Measurements from ENCODE around the gene LHFPL2. TPM values are rescaled to one million over a fixed set of nuclear protein-coding genes. Genes with fewer than 3 reads are reported as not detected.
A peak's percentile ranks its signal among the peaks of the same experiment; 100 is the strongest.

LHFPL2 gene
- polyA plus RNA-seq, 3 donors = 3.7 to 11.6 (median 7.3) TPM

GRCh38 chr5:78527054-78527859 lies 121.3 kb downstream of the LHFPL2 start:
- Histone ChIP-seq H3K9ac (ENCODE audit: insufficient read depth, low read length, poor library complexity, severe bottlenecking) (peak overlapping the region; percentile 45), H3K9me3 (replicated peaks in 1 of 2; ENCODE audit: control insufficient read depth in 1 of 2, insufficient read depth in 1 of 2, low read length in 2 of 2) (no peaks in the 10 kb centered on the region), H2AFZ (ENCODE audit: insufficient read depth, low read depth, low read length, poor library complexity, severe bottlenecking) (no peak overlapping the region), H3K4me3 (replicated peaks in 1 of 3; ENCODE audit: low read depth in 2 of 3, low read length in 3 of 3) (peak overlapping the region in 1 of 3 experiments; percentile 18), H4K20me1 (ENCODE audit: insufficient read depth, low read length) (no peaks in the 10 kb centered on the region), H3K79me2 (ENCODE audit: insufficient read depth, low read length) (no peaks in the 10 kb centered on the region), H3K4me2 (replicated peaks; ENCODE audit: extremely low read depth, low read length, poor library complexity, severe bottlenecking) (peak overlapping the region; percentile 43), H3K27me3 (ENCODE audit: control insufficient read depth in 2 of 2, insufficient read depth in 2 of 2, low read length in 2 of 2) (no peaks in the 10 kb centered on the region), H3K27ac (ENCODE audit: low read depth in 1 of 2, low read length in 2 of 2) (peak overlapping the region; percentile 67 to 93), H3K4me1 (ENCODE audit: control insufficient read depth in 1 of 2, insufficient read depth in 2 of 2, low read length in 2 of 2) (peaks cover 48 to 56% of the 10 kb centered on the region in 2 donors), H3K36me3 (replicated peaks in 1 of 2; ENCODE audit: control insufficient read depth in 1 of 2, insufficient read depth in 2 of 2, low read length in 2 of 2) (no peaks in the 10 kb centered on the region)
- peaks cover 16 to 33% of the 10 kb centered on the region in 2 donors for H3K36me3 Mint-ChIP-seq
- 30% methylated on average over 4 of the region's 9 CpGs for WGBS (ENCODE audit: insufficient coverage)
- peaks cover 60% of the 10 kb centered on the region for H3K4me1 Mint-ChIP-seq
- TF ChIP-seq CTCF (IDR thresholded peaks at IDR 0.05) = no peak
- H3K27ac Mint-ChIP-seq = peak overlapping the region; percentile 93 to 98 (median 96)
- H3K27me3 Mint-ChIP-seq (ENCODE audit: low read depth in 3 of 3) = peaks cover 0 to 1% (median 1%) of the 10 kb centered on the region in 3 donors
- no peaks in the 10 kb centered on the region for H3K9me3 Mint-ChIP-seq
- intact Hi-C loops (cut with micrococcal nuclease) = loop anchor here in 1 of 2 donors (2.0 to 5.0 kb wide), 2 partner anchors 14 to 45 kb away; no protein-coding TSS in a partner anchor
- peak overlapping the region in 1 of 2 donors; percentile 15 for H3K4me3 Mint-ChIP-seq
- DNase-seq = peak; percentile 91 to 99 (median 98)

- H3K9me3 Mint-ChIP-seq = no peaks in the 10 kb centered on the region
- H3K4me1 Mint-ChIP-seq = peaks cover 54% of the 10 kb centered on the region
- intact Hi-C loops (cut with micrococcal nuclease) = loop anchor here in 1 of 2 donors (2.0 to 5.0 kb wide), 2 partner anchors 13 to 44 kb away; no protein-coding TSS in a partner anchor
- H3K36me3 Mint-ChIP-seq = peaks cover 14 to 30% of the 10 kb centered on the region in 2 donors
- Histone ChIP-seq H3K27me3 (ENCODE audit: control insufficient read depth in 2 of 2, insufficient read depth in 2 of 2, low read length in 2 of 2) (no peaks in the 10 kb centered on the region), H3K36me3 (replicated peaks in 1 of 2; ENCODE audit: control insufficient read depth in 1 of 2, insufficient read depth in 2 of 2, low read length in 2 of 2) (no peaks in the 10 kb centered on the region), H3K4me3 (replicated peaks in 1 of 3; ENCODE audit: low read depth in 2 of 3, low read length in 3 of 3) (no peak overlapping the region), H2AFZ (ENCODE audit: insufficient read depth, low read depth, low read length, poor library complexity, severe bottlenecking) (no peak overlapping the region), H3K79me2 (ENCODE audit: insufficient read depth, low read length) (no peaks in the 10 kb centered on the region), H3K9ac (ENCODE audit: insufficient read depth, low read length, poor library complexity, severe bottlenecking) (no peak overlapping the region), H3K4me1 (ENCODE audit: control insufficient read depth in 1 of 2, insufficient read depth in 2 of 2, low read length in 2 of 2) (peaks cover 44 to 50% of the 10 kb centered on the region in 2 donors), H3K9me3 (replicated peaks in 1 of 2; ENCODE audit: control insufficient read depth in 1 of 2, insufficient read depth in 1 of 2, low read length in 2 of 2) (no peaks in the 10 kb centered on the region), H3K4me2 (replicated peaks; ENCODE audit: extremely low read depth, low read length, poor library complexity, severe bottlenecking) (no peak overlapping the region), H3K27ac (ENCODE audit: low read depth in 1 of 2, low read length in 2 of 2) (peak overlapping the region in 1 of 2 donors; percentile 93), H4K20me1 (ENCODE audit: insufficient read depth, low read length) (no peaks in the 10 kb centered on the region)
- 100% methylated on average over 3 of the region's 7 CpGs for WGBS (ENCODE audit: insufficient coverage)
- H3K4me3 Mint-ChIP-seq = no peak overlapping the region
- peak overlapping the region; percentile 60 to 98 (median 96) for H3K27ac Mint-ChIP-seq
- no peak for TF ChIP-seq CTCF (IDR thresholded peaks at IDR 0.05)
- DNase-seq = peak; percentile 58 to 72 (median 65)
- H3K27me3 Mint-ChIP-seq (ENCODE audit: low read depth in 3 of 3) = peaks cover 0 to 1% (median 1%) of the 10 kb centered on the region in 3 donors
Observed at GRCh38 chr5:78526049-78526525, 122.5 kb downstream of the LHFPL2 start.

Measured in CD14-positive monocyte (primary cell).